GM21786 (cell line): ENCODE measurements around the gene DDX60.
"Not testable (repeated sequence)": the region's sequence is repeated elsewhere in the genome, so short reads cannot be mapped to it uniquely, and the experiment has no call there.

Source experiments
- ATAC-seq: cut with Tn5 transposase; IDR thresholded peaks from one replicate; pipeline ENCODE4 v1.9.1; 2021; ENCODE audit not compliant: unreplicated experiment

The DDX60 gene

DNA sequence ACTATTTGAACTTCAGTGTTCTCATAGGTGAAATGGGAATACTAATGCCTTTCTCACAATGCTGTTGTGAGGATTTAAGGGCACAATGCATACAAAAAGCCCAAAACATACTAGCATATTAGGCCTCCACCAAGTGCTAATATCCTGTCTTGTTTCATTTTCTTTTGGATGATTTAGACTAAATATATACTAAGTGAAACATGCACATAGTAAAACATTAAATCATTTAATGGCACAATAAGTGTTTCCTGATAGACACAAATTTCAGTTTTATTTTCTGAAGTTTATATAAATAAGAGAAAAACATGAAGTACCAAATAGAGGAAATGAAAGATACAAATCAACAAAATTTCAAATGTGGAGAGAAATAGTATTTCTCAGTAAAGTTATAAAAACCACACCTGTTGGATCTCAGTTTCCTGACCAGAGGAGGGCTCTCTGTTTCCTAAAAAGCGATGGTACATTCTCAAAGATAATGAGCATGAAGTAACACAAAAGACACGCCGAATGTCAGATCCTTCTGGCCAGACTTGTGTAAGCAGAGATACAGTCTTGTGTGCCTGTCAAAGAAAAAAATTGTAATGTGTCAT, 25.1 kb downstream of the DDX60 start:
- peak; percentile 66 for ATAC-seq

DNA sequence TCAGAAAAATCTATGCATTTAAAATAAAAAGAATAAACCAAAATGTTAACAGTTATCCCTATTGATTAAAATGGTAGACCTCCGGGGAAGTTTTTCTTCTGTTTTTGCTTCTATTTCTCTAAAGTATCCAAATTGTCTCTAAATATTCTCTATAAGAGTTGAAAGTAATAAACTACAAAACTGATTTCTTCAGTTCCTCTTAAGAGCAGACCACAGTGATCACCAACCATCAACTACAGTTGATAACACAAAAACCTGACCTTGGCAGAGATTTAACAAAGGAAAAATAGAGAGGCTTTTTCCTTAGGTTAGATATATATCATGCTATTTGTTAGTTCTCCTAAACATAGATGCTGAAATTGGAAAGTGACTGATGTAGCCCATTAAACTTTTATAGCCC, 27.3 kb downstream of the DDX60 start:
- ATAC-seq, result peak; percentile 50

DNA sequence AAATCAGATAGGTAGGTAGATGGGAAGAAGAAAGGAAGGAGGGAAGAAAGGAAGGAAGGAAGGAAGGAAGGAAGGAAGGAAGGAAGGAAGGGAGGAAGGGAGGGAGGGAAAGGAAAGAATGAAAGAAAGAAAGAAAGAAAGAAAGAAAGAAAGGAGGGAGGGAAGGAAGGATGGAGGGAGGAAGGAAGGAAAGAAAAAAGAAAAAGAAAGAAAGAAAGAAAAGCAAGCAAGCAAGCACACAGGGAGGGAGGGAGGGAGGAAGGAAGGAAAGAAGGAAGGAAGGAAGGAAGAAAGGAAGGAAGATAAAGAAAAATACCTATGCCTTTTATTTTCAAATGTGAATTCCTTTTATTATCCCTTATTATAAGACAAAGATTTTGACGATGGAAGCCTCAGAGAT, 32.7 kb downstream of the DDX60 start:
- ATAC-seq, result not testable (repeated sequence)

DNA sequence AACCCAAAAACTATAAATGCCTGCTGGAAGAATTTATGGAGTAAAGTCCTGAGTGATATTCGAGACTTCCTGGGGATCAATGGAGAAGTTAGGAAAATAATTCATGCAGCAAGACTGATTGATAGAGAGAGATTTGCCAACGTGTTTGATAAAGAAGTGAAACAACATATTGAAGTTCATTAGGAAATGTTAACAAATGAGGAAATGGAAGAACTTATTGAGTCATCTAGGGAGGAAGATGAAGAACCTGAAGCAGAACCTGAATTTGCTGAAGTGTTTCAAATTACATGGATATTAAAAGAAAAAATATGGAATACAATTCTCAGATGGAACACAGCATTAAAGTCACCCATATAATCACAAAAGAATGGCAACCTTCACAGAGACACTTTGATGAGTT, 39.0 kb downstream of the DDX60 start:
- ATAC-seq, result no peak

DNA sequence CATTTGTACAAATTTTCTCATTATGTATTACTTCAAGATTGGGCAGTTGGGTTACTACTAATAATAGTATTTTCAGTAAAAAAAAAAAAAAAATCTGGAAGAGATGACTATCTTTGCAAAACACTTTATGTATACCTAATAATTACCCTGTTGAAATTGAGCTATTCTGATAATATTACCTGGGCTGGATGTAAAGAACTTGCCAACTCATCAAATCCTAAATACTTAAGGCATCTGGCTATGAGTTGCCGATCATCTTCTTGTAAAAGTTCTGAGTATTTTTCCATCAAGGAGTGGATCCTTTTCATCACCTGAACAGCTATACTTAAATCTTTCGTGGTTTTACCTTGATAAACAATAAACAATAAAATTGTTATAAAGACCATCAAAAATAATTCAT, 42.7 kb downstream of the DDX60 start:
- no peak for ATAC-seq

DNA sequence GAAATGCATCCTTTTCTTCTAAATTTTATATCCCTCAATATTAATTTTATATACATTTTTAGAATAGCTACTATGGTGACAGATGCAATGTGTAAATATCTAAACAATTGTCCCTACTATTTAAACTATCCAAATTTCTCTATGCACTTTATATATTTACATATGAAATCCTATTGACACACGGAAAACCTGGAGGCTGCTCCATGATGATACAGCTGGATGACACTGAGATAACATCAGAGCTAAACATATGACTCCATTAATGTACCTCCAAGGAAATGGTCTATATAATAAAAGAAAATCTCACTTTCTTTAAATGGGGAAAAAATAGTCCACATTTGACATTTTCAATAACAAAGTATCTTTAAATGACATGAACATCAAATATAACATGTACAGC, 43.7 kb downstream of the DDX60 start:
- no peak for ATAC-seq

DNA sequence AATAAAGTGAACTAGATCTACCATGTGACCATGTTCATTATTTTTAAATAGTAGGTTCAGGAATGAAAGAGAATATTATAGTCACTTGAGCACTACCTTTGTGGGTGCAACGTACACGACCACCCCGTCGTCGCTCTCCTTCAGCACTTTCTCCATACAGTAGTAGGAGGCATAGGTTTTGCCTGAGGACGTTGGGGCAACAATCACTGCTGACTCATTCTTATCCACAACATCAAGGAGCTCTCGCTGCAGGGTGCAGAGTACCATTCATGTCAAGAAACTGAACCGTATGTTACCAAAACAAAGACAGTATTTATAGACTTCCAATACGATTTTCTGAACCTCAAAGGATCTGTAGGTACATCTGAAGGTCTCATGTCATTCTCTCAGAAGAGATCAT, 44.7 kb downstream of the DDX60 start:
- ATAC-seq, result no peak

DNA sequence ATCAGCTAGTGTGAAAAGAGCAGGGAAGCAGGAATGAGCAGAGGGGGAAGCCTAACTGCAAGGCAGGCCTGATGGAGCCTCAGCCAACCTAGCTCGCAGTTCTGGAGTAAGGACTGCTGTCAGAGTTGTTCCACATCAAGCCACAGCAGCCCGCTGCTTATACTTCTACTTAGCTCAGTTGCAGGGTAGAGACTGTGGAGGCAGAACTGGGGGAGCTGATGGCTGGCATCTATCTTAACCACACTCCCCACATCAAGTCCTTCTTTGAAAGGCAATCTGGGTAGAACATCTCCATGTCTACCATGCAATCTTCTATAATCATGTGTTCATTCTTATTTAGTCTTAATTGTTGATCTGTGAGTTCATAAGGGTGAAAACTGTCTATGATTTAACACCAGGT, 46.1 kb downstream of the DDX60 start:
- ATAC-seq, result no peak

DNA sequence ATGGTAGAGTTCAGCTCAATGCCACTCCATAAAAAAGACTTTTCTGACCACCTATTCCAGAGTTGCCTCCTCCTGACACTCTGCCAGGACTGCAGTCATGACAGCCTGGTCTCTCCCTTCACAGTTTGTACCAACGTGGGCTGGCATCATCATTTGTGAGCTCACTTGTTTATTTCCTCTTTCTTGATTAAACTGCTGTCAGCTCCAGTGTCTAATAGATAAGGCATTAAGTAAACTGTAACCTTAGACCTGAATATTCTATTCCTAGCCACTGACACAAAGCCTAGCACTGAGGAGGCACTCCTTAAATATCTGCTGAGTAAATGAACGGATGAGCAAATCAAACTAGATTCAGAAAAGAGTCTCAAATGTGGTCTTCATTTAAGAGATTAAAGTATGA, 48.7 kb downstream of the DDX60 start:
- no peak for ATAC-seq

DNA sequence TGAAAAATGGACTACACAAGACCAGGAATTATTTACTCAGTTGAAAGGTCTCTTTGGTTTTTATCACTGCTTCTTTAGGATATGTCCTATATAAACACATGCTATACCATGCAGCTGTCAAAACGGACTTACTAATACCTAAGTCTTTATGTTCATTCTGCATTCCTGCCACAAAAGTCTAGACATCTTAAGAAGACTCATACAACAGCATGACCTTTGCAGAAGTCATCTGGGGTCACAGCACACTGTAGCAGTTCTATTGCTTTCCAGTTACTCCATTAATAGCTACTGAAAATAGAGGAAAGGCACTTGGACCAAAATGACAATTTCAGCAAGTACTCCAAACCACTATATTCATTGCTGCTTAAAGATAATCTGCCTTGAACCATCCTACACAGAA, 53.2 kb downstream of the DDX60 start:
- ATAC-seq, result no peak

DNA sequence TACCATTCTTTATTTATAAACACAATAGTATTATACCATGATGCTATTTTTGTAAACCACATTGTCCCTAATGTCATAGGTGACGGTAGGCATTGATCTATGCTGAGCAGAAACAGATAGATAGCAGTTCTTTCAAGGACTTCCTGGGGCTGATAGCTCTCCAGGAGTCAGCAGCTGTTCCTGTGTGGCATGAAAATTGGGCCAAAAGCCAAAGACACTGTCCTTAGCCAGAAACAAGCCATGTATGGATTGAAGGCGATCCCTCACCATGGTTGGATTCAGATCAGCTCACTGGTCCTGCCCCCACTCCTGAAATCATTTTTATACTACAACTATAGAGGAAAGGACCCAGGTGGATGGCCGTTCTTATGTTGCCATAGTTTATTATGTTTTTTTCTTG, 53.6 kb downstream of the DDX60 start:
- no peak for ATAC-seq

DNA sequence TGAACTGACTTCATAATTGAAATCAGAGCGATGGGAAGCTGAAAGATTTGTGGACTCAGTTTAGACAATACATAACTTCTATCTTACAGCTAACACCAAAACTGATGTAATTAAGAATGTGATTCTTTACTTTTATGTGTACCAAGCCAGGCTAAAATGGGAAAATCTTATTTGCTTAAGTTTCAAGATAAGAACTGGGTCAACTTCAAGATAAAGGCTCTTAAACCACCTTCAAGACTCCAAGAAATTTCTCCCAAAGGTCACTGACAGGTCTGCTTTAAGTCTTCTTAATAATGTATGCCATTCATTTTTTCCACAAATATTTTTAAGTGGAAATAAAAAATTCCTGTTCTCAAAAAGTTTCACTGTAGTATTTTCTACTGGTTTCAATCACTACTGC, 55.5 kb downstream of the DDX60 start:
- no peak for ATAC-seq

DNA sequence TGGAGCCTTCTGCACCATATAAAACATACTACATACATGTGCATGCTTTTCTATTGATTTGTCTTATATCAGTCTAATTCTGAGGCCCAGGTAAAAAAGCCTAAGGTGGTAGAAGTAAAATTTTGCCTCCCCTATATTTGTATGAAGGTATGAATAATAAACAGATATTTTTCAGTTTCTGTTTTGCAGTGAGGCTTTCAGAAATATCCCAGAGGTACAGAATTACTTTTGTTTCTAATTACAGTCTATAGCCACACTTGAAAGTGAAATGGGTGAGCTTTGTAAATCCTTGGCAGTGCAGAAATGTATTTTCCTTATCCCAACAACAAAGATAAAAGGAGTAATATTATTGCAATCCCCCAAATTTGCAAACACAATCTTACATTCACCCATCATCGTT, 59.5 kb downstream of the DDX60 start:
- no peak for ATAC-seq

DNA sequence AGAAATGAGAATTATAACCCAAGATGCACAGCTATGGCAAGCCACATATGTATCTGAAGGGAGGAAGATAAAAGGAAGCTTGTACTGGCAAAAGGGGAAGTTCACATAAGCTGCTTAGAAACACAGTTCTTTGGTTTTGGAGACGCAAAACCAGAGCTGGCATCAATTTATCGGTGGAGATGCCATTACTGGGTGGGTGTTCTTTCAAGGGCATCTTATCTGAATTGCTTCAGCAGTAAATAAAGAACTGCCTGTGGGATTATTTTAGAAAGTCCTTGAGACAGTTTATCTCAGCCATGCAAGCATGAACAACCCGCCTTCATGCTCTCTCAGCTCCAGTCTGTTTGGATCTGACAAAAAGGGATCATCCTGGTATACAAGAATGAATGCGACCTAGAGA, 60.8 kb downstream of the DDX60 start:
- no peak for ATAC-seq

DNA sequence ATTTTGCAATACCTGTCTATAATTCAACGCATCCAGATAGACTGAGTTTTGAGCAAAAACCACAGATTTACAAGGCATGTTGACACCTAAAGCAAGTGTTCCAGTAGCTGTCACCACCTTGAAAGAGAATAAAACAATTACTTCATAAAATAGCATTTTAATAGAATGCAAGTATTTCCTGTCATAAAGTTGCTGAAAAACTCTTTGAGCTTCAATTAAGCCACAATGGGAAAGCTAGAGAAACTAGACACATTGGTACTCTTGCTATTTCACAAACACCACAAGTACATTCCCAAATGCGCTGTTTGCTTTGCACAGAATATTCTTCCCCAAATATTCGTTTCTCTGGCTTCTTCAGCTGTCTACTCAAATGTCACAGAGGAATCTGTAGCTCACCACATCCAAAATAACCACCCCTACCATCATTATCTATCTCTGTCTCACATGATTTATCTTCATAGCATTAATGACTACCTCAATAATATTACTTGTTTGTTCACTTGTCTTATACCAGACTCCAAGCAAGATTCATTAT, 70.3 kb downstream of the DDX60 start:
- ATAC-seq, result no peak

DNA sequence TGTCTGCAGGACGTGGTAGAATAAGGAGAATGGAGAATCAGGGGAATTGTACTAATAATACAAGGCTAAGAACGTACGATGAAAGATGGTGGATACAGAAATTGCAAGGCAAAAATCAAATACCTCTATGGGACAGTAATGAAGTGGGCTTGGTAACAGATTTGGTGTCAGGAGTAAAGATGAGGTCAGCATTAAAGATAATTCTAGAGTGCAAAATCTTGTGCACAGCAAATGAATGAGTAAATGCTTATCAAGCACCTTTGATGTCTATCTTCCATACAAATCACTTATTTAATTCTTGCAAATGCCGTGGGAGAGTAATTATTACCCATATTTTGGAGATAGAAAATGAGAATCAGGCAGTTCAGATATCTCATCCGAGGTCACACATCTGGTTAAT, 70.9 kb downstream of the DDX60 start:
- ATAC-seq, result no peak

DNA sequence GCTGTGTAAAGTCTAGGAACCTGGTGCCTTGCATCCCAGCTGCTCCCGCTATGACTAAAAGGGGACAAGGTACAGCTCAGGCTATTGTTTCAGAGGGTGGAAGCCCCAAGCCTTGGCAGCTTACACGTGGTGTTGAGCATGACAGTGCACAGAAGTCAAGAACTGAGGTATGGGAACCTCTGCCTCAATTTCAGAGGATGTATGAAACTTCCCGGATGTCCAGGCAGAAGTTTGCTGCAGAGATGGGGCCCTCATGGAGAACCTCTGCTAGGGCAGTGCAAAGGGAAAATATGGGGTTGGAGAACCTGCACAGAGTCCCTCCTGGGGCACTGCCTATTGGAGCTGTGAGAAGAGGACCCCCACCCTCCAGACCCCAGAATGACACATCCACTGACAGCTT, 76.6 kb downstream of the DDX60 start:
- ATAC-seq, result no peak

DNA sequence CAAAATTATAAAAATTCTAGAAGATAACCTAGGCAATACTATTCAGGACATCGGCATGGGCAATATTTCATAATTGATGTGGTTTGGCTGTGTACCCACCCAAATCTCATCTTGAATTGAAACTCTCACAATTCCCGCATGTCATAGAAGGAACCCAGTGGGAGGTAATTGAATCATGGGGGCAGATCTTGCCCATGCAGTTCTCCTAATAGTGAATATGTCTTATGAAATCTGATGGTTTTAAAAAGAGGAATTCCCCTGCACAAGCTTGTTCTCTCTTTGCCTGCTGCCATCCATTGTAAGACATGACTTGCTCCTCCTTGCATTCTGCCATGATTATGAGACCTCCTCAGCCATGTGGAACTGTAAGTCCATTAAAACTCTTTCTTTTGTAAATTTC, 77.7 kb downstream of the DDX60 start:
- no peak for ATAC-seq

DNA sequence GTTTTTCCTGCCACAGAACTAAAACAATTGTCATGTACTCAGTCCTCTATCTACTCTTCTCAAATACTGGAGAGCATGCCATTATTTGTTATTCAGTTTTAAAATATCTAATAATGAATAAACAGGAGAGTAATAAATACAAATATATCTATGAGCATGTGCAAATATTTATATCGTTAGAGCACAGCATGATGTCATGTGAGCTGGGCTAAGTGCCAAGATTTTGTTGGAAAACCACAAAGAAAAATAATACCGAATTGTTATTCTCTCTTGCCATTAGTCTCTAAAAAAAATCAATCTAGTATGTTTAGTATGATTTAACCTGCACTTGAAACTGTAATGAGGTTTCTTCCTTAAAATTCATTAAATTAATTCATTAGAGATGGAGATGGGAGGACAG, 97.3 kb downstream of the DDX60 start:
- ATAC-seq, result no peak

DNA sequence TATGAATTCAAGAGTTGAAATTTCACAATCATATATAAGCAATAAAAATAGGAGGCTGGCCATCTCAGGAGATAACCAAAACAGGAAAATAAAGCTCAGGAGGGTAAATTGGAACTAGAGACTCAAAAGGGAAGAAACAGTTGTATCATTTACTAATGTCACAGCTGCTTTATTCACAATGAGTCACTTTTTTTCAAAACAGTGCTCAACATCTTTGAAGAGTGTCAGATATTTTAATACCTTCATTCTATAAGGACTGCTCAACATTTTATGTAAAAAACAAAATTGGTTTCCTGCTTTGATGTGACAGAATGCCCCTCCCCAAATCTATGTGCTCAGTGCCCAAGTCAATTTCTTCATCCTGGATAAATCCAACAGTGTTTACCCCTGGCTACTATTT, 97.7 kb downstream of the DDX60 start:
- ATAC-seq, result no peak

DNA sequence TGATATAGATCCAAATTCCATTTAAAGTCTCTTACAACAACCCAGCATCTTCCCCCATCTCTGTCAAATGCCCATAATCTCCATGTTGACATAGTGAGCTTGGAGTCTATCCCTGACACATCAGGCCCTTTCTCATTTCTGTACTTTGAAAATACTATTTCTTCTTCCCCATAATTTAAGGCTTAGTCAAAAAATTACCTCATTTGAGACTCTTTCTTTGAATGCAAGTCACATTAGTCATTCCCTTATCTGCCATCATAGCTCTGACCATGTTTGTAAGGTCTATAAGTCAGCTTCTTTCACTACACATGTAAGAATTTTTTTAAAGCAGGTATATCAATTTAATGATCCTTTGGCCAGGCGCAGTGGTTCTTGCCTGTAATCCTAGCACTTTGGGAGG, 99.9 kb downstream of the DDX60 start:
- no peak for ATAC-seq

DNA sequence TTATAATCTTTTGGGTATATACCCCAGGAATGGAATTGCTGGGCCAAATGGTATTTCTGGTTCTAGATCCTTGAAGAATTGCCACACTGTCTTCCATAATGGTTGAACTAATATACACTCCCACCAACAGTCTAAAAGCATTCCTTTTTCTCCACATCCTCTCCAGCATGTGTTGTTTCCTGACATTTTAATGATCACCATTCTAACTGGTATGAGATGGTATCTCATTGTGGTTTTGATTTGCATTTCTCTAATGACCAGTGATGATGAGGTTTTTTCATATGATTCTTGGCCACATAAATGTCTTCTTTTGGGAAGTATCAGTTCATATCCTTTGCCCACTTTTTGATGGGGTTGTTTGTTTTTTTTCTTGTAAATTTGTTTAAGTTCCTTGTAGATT, 105.0 kb downstream of the DDX60 start:
- ATAC-seq, result not testable (repeated sequence)

DNA sequence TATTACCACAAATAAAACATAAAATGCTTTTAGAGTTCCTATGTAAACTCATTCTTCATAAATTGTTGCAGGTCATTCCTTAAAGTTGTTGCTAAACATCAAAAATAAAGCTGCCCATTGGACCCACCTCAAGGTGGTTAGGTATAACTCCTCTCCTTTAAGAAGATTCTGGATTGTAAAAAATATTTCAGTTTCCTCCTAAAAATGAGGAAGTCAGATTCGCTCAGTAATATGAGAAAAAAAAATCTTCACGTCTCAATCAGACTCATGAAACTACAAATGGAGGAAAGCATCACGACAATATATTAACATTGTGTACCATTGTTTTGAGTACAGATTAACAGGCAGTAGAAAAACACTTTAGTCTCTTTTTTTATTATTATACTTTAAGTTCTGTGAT, 105.9 kb downstream of the DDX60 start:
- no peak for ATAC-seq
